ENCODE data around the gene ZMYND8.

The ZMYND8 gene

DNA sequence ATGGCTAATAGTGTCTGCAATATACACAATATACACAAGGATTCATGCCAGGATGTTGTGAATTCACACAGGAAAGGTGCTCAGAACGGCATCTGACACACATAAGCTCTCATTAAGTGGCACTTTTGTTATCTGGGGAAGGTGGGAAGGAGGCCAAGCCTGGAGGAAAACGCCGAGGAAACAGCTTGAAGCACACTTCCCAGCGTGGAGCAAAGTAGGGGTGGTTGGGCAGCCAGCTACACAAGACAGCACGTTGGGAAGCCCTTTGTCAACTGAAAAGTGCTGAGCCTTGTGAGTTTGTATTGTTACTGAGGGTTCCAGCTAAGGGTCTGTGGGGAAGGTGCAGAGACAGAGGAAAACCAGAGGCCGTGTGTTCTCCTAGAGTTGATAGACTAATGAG is 181.0 kb downstream of the ZMYND8 start:
- CTCF ChIA-PET: interaction anchor here (1.1 to 1.3 kb wide), 2 partner anchors 14 to 21 kb away, joined by 3 to 4 read pairs; no protein-coding TSS in a partner anchor
- POLR2A ChIA-PET: no interaction called here
- DNase-seq (ENCODE audit: extremely low spot score): no peak
- no peak for TF ChIP-seq CTCF (IDR thresholded peaks at IDR 0.05; ENCODE audit: control extremely low read depth, extremely low read depth, low read depth, missing control alignments)

GRCh38 chr20:47174456-47175243 is 181.8 kb downstream of the ZMYND8 start:
- POLR2A ChIA-PET: no interaction called here

GRCh38 chr20:47173596-47174216 is 182.8 kb downstream of the ZMYND8 start:
- ChIA-PET POLR2A (no interaction called here), CTCF (no interaction called here)
- DNase-seq (ENCODE audit: extremely low spot score): no peak
- TF ChIP-seq CTCF (IDR thresholded peaks at IDR 0.05; ENCODE audit: control extremely low read depth, extremely low read depth, low read depth, missing control alignments): no peak

More at GRCh38 chr20:47174456-47175243, 181.8 kb downstream of the ZMYND8 start:
- DNase-seq (ENCODE audit: extremely low spot score): no peak
- TF ChIP-seq CTCF (IDR thresholded peaks at IDR 0.05; ENCODE audit: control extremely low read depth, extremely low read depth, low read depth, missing control alignments): no peak
- CTCF ChIA-PET: interaction anchor here (1.3 kb wide), 1 partner anchor 22 kb away, joined by 3 read pairs; no protein-coding TSS in a partner anchor

DNA sequence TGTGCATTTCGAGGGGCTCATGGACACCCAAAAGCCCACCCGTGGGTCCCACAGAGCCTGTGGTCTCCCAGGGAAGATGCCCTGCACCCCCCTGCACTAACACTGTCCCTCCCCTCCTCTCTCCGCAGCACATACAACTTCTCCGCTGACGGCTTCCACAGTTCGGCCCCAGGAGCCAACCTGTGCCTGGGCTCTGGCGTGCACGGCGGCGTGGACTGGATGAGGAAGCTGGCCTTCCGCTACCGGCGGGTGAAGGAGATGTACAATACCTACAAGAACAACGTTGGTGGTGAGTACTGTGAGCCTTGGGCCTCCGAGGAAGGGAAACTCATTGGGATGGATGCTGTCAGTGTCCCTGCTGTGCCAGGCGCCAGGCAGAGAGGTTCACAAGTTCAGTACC is 183.9 kb downstream of the ZMYND8 start:
- POLR2A ChIA-PET: no interaction called here
- CTCF ChIA-PET: no interaction called here
- no peak for DNase-seq (ENCODE audit: extremely low spot score)
- no peak for TF ChIP-seq CTCF (IDR thresholded peaks at IDR 0.05; ENCODE audit: control extremely low read depth, extremely low read depth, low read depth, missing control alignments)

GRCh38 chr20:47167846-47168245 is 188.7 kb downstream of the ZMYND8 start:
- TF ChIP-seq CTCF (IDR thresholded peaks at IDR 0.05; ENCODE audit: control extremely low read depth, extremely low read depth, low read depth, missing control alignments): no peak

GRCh38 chr20:47165376-47165865 is 191.1 kb downstream of the ZMYND8 start:
- ChIA-PET POLR2A (no interaction called here), CTCF (interaction anchor here (1.4 kb wide), 1 partner anchor 16 kb away, joined by 5 read pairs; no protein-coding TSS in a partner anchor)
- no peak for TF ChIP-seq CTCF (IDR thresholded peaks at IDR 0.05; ENCODE audit: control extremely low read depth, extremely low read depth, low read depth, missing control alignments)
- DNase-seq (ENCODE audit: extremely low spot score): no peak

More at GRCh38 chr20:47167846-47168245, 188.7 kb downstream of the ZMYND8 start:
- ChIA-PET POLR2A (no interaction called here), CTCF (no interaction called here)
- no peak for DNase-seq (ENCODE audit: extremely low spot score)
